ENCODE data around the gene GABBR2.

The GABBR2 gene

GRCh38 chr9:98332405-98332831 is 376.3 kb downstream of the GABBR2 start:
- no peak for DNase-seq

DNA sequence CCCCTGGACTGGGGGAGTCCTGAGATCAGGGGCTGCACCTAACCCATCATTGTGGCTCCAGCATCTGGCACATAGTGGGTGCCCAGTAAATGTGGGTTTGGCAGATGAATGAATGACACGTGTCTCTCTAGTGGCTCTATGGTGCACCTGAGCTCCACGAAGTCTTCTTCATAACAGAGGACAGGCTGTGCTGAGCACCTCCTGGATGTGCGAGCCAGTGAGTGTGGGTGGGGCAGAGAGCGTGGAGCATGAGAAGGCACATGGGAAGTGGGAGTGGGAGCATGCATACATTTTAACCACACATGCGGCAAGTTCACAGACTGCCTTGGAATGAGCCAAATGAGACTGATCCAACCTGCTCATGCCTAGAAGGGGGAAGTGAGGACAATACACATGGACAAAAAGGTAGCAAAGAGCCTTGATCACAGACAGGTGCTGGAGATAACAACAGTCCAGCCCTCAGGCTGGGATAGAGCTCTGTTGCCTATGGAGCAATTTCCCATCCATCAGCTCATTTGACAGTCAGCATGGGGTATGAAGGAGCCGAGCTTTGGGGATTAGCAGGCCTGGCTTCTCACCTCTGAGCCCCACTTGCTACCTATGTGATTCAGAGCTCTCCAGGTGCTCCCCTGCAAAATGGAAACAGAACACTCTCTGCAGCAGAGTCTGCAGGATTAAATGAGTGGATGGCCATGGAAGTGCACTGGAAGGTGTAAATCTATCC is 377.0 kb downstream of the GABBR2 start:
- DNase-seq = no peak

GRCh38 chr9:98330831-98331230 is 377.9 kb downstream of the GABBR2 start:
- no peak for DNase-seq

GRCh38 chr9:98329904-98330303 is 378.8 kb downstream of the GABBR2 start:
- no peak for DNase-seq

DNA sequence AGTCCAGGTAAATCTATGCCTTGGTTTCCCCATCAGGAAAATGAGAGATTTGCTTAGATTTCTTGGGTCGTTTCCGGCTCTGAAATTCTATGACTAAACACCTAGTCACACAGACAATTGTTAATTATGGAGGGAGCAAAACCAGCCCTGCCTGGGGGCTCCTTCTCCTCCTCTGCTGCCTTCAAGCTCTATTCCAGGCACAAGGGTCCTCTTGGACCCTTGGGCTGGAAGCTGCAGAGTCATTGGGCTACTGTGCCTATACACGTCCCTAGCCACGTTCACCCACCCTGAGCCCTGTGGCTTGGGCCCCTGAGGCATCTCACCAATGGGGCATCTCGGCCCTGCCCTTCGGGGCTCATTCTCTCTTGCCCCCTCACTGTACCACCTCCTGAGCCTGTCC is 379.5 kb downstream of the GABBR2 start:
- no peak for DNase-seq

DNA sequence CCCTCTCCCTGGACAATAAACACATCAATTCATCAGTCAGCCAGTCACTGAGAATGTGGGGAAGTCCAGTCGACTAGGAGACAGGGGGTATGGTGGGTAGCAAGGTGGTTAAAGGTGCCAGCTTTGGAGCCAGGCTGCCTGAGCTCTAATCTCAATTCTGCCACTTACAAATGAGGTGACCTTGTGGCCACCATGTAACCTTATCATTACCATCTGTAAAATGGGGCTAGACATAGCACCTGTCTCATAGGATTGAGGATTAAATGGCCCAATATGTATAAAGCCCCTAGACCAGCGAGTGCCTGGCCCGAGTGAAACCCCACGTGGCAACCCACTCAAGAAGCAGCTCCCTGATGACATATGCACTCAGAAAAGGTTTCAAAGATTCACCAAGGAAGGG is 380.0 kb downstream of the GABBR2 start:
- DNase-seq = no peak

- DNase-seq = no peak
These were observed 380.6 kb downstream of the GABBR2 start for GRCh38 chr9:98328141-98328540.

DNA sequence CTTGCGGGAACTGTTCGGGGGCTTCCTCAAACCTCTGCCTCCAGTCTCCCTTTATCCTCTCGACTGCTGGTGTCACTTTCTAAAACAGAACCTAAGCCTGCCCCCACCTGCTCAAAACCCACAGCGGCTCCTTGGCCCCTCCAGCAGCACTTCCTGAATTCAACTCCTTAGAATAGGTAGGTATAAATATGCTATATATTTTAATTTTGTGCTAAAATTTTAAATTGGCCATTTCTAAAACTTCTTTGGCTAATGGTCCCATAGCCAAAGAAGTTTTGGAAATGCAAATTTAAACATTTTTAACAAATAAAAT is 381.5 kb downstream of the GABBR2 start:
- DNase-seq = no peak

DNA sequence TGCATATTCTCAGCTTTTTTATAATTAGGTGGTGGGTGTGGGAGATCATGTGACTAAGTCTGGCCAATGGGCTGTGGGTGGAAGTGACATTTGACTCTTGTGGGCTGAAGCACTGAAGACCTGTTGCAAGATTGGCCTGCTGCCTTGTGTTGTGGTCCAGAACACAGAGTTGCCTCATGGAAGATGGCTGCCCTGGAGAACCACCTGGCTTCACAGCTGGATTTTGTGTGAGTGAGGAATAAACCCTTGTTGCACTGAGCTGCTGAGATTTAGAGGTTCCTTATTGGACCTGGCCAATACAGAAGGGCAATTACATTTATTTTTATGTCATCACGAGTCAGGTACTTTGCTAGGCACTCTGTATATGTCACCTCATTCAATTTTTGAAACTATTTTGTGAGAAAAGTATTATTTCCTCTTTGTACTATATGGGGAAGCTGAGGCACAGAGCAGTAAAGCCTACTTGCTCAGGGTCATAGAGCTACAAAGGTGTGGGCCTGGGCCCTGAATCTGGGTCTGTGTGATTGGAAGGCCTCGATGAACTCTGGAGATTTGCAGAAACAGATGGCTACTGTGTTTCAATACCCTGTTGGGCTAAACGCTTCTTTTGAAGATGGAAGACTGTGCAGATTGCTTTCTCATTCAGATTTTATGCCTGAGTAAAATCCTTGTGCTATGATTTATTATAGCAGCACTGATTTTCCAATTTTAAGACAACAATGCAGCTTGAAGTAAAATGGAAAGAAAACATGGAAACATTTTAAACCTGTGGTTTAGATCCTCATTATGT is 382.1 kb downstream of the GABBR2 start:
- DNase-seq = no peak

DNA sequence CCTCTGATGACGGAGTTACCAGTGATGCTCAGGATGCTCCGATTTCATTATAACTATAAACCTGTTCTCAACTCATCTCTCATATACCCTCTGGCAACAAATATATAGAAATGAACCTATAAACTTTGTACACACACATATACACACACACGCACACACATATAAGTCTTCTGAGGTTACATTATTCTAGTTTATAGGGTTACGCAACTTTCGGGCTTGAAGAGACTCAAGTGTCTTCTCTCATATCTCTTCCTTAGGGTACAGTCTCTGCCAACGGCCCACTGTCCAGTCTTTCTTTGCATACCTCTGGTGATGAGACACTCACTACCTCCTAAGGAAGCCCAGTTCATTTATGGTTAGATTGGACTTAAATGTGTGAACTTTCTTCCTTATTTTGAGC is 383.9 kb downstream of the GABBR2 start:
- no peak for DNase-seq

- DNase-seq = no peak
These were observed 385.0 kb downstream of the GABBR2 start for GRCh38 chr9:98323831-98324135.

DNA sequence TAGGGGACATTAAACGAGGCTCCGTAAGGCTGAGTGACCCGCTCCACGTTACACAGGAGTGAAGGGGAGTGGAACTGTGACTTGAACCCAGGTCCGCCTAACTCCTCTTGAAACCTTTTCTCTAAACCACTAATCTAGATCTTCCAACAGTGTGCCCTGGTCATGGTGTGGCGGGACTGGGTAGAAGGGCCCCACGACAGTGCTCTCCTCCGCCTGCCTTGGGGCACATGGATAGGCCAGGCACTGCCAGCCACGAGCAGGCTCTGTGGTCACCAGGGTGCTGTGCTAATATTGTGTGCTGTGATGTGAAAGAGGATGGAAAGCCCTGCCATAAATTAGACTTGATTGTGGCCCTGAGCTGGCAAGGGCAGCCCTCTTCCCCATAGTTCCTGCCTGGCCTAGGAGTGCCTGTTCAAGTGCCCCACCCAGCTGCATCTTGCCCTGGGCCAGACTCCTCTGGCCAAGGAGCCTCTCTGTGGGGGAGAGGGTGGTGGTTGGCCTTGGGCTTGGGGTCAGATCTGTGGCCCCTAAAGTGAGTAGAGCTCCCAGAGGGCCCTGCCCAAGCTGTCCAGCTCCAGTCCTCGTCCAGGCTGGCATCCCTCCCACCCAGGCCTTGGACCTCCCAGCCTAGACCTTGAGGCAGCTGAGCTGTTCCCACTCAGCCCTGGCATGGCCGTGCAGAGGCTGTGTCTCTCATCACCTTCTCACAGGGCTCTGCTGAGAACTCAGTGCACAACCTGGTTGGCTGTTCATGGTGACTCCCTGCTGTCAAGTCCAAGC is 385.5 kb downstream of the GABBR2 start:
- no peak for DNase-seq

- DNase-seq = no peak
These were observed 387.5 kb downstream of the GABBR2 start for GRCh38 chr9:98321269-98321668.

DNA sequence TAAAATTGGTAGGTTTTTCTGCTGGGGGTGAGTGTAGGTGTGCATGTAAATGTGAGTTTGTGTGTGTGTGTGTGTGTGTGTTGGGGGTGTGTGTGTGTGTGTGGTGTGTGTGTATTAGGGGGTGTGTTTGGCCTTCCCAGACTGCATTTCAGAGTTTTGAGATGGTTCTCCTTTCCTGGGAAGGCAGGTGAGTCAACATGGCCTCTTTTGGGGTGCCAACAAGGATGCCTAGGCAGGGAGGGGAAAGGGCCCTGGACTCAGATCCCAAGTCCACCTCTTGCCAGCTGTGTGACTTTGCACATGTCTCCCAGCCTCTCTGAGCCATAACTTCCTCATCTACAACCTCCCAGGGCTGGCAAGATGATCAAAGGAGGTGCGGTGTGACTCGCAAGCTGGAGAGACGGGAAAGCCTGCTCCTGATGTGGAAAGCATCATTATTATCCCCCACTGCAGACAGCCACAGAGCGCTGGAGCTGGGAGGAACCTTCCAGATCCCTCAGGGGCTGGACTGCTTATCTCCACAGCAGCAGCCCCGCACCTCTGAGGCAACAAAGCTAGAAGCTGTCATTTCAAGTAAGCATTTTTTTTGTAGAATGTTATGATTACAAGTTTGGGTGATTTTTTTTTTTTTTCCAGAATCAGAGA is 389.8 kb downstream of the GABBR2 start:
- no peak for DNase-seq

DNA sequence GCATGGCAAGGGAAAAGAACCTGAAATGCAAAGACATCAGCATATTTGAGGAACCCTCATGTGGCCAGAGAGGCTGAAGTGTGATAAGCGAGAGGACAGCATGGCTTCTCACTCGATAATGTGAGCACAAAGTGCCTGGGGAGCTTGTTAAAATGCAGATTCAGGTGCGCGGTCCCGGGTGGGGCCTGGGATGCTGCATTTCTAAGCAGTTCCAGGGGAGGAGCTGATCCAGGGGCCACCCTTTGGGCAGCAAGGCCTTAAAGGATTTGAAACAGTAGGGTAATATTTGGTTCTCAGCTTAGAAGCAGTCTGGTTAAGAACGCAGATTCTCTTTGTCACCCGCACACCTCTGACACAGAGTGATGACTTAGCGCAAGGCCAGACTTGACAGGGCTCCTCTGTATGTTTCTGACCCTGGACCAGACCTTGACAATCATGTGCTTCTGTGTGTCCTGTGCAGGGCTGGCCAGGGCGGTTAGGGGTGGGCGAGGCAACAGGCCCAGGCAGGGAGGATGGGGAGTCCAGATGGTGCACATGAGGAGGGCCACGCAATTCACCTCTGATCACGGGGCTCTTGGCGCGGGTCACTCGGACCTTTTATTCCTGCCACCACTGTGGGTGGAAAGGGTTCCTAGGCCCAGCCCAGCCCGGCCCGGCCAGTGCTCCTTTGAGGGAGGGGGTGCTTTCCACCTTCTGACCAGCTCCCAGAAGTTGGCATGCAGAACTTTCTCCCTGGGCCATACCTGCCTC is 390.5 kb downstream of the GABBR2 start:
- DNase-seq = no peak

DNA sequence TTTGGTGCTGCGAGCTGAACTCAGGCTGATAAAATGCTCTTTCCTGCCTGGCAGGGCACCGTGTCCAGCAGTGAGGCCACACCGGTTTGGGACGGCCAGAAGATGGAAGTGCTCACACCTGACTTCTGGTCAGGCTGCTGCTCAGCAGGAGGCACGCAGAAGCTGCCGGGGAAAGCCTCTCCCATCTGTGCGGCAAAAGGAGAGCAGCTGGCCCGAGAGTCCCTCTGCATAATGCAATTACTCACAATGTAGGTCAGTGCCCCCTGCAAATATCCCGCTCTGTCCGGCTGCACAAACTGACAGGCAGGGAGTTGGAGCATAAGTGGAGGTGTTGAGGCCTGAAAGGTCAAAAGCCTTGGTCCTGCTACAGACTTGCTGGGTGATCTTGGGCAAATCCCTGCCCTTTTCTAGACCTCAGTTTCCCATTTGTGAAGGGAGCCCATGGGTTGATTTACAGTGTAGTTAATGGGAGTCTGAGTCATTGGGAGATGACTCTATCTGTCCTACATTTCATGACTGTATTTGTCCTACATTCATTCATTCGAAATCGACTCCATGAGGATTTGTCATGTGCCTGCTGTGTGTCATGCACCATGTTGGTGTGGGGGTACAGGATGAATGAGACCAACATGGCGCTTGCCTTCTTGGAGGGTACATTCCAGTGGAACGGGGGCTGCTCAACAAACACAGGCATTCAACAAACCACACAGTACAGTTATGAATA is 391.4 kb downstream of the GABBR2 start:
- DNase-seq = no peak

GRCh38 chr9:98316445-98317133 is 392.1 kb downstream of the GABBR2 start:
- no peak for DNase-seq

DNA sequence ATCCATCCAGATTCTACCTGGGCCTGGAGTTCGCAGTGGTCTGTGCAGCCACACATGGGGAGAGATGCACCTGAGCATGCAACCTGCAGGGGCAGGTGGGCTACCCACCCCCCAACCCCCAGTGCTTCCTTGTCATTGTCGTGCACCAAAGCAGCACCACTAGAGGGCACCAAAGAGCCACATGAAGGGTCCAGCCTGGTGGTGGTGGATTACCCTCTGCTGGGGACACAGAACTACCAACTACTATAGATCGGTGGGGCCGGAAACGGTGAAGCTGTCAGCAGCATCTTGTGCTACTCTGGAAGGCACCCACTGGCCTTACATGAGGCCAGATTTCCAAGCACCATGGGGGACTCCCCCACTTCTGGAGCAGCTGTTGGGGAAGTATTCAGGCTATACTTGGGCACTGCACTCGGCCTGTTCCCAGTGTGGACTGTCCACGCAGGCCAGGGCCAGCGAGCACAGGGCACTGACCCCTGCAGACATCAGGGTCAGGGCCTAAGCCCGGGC is 393.1 kb downstream of the GABBR2 start:
- peak; percentile 84 to 85 for DNase-seq

- DNase-seq = no peak
These were observed 393.7 kb downstream of the GABBR2 start for GRCh38 chr9:98315067-98315453.

DNA sequence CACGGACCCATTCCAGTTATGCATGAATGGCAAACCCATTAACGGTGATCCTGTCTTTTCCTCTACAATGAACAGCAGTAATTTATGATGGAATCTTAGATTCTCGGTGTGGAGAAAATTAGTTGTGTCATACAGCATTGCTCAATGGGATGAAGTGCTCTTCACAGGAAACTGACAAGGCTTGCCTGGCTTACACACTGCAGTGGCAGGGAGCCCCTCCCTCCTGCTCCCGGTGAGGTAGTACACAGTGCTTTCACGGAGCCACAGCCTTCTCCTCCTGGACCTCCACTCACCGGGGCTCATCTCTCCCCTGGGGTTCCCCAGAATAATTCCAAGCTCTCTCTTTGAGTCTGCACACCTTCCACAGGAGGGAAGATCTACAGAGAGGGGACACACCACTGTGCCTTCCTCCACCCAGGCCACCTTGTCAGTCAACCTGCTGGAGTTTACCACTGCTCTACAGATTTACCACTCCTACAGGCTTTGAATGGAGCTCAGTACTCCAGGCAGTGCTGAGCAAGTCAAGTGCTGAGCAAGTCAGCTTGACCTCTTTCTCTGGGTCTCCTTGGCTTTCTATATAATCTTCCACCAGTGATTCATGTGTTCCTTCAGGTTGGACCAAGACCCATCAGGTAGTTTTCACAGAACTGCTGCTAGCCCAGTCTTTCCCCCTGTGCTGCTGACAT is 394.2 kb downstream of the GABBR2 start:
- DNase-seq = no peak

DNA sequence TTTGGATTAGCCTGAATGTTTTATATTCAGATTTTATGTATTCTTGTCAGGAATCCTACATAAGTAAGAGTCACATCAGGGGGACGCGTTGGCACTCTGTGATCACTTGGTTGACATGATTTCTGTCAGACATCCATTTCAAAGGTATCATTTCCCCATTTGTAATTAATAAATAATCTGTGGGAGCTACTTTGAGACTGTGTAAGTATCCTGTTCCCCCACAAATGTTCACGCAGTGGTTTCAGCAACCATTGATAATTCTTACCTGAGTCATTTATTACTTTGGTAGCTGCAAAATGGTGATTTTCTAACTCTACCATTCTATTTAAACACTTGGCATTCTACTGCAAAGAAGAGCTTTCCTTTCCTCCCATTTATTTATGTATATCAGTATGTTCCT is 396.4 kb downstream of the GABBR2 start:
- DNase-seq = no peak
